B cell (primary cell): ENCODE data around the gene ZBTB47. TPM values are rescaled to one million over a fixed set of nuclear protein-coding genes. Genes with fewer than 3 reads are reported as not detected.

Experiments
- ATAC-seq: fragments of 200-7000 bp; cut with Tn5 transposase; one replicate; pipeline ENCODE4 v1.10.0; 2021; ENCODE audit warnings: low read depth, mild to moderate bottlenecking, moderate number of reproducible peaks, moderate library complexity
- CTCF ChIA-PET: fragments of 350-600 bp; sonication (Branson Sonifier 250); formaldehyde crosslinking; loops from one replicate; lab custom pipeline; 2021; ENCODE audit warnings: antibody characterized with exemption, inconsistent platforms; lab: Charles Lee
- POLR2A ChIA-PET: fragments of 350-600 bp; sonication (Branson Sonifier 250); formaldehyde crosslinking; loops from one replicate; lab custom pipeline; 2021; ENCODE audit warnings: antibody characterized with exemption; lab: Charles Lee
- DNase-seq: peaks from one replicate; pipeline ENCODE4 v3.0.0; 2013
- H2AFZ ChIP-seq: 2 replicates; pipeline ENCODE4 v1.6.1; 2012; ENCODE audit warnings: mild to moderate bottlenecking, low read depth, low read length; ENCODE audit not compliant: insufficient read depth, poor library complexity, severe bottlenecking
- H3K27ac ChIP-seq, 2 donors: 1 replicate in 1 of 2; 2 replicates in 1 of 2; pipeline ENCODE4 v1.5.1; 2012 to 2013; ENCODE audit warnings: low read length in 2 of 2, mild to moderate bottlenecking in 2 of 2, moderate library complexity in 1 of 2
- H3K27me3 ChIP-seq, 4 experiments: fragments of 200-600 bp in 1 of 4; sonication (generic) in 1 of 4; replicated peaks in 1 of 4; 1 replicate in 2 of 4; 2 replicates in 2 of 4; pipeline versions ENCODE4 v1.6.1 to v1.7.0; 2013 to 2016; ENCODE audit warnings: low read length in 3 of 4, mild to moderate bottlenecking in 2 of 4, mixed read lengths in 1 of 4, moderate library complexity in 1 of 4; ENCODE audit not compliant: insufficient read depth in 4 of 4, control insufficient read depth in 3 of 4; ENCODE audit errors: control extremely low read depth in 1 of 4
- H3K36me3 ChIP-seq, 2 experiments: replicated peaks in 1 of 2; 1 replicate in 1 of 2; 2 replicates in 1 of 2; pipeline versions ENCODE4 v1.6.1 to v1.7.1; 2013; ENCODE audit warnings: low read length in 1 of 2; ENCODE audit not compliant: insufficient read depth in 2 of 2, control insufficient read depth in 1 of 2; ENCODE audit errors: control extremely low read depth in 1 of 2, extremely low read depth in 1 of 2
- H3K4me1 ChIP-seq, 2 donors: fragments of 200-600 bp in 1 of 2; sonication (generic) in 1 of 2; 1 replicate in 1 of 2; 2 replicates in 1 of 2; pipeline versions ENCODE4 v1.5.1 to v1.6.1; 2013 to 2017; ENCODE audit warnings: low read length in 2 of 2; ENCODE audit not compliant: control insufficient read depth in 2 of 2, insufficient read depth in 2 of 2
- H3K4me2 ChIP-seq: replicated peaks from 2 replicates; pipeline ENCODE3; 2012; ENCODE audit warnings: mild to moderate bottlenecking, low read depth, low read length; ENCODE audit not compliant: poor library complexity, severe bottlenecking
- H3K4me3 ChIP-seq, 5 experiments: fragments of 200-600 bp in 1 of 5; sonication (generic) in 1 of 5; 1 replicate in 3 of 5; 2 replicates in 2 of 5; pipeline versions ENCODE4 v1.5.1 to v1.7.0; 2011 to 2016; ENCODE audit warnings: low read length in 4 of 5, mild to moderate bottlenecking in 4 of 5, low read depth in 2 of 5, control low read depth in 1 of 5, moderate library complexity in 1 of 5; ENCODE audit not compliant: insufficient read depth in 1 of 5; ENCODE audit errors: control extremely low read depth in 1 of 5, extremely low read depth in 1 of 5
- H3K79me2 ChIP-seq: fragments of 200-600 bp; sonication (generic); one replicate; pipeline ENCODE4 v1.6.0; 2016; ENCODE audit warnings: low read length; ENCODE audit not compliant: control insufficient read depth, insufficient read depth
- H3K9ac ChIP-seq: fragments of 200-600 bp; sonication (generic); 2 replicates; pipeline ENCODE4 v1.6.1; 2017; ENCODE audit warnings: mild to moderate bottlenecking, low read length, moderate library complexity
- H3K9me3 ChIP-seq, 3 donors: one replicate each; pipeline versions ENCODE4 v1.6.1 to v1.7.1; 2013; ENCODE audit warnings: low read length in 2 of 3; ENCODE audit not compliant: control insufficient read depth in 2 of 3, insufficient read depth in 1 of 3; ENCODE audit errors: control extremely low read depth in 1 of 3
- H4K20me1 ChIP-seq: 2 replicates; pipeline ENCODE4 v1.6.0; 2012; ENCODE audit warnings: mild to moderate bottlenecking, low read length; ENCODE audit not compliant: insufficient read depth, control insufficient read depth, poor library complexity, severe bottlenecking
- H3K27ac Mint-ChIP-seq: one replicate; pipeline ENCODE4 v1.8.0; 2021; ENCODE audit warnings: mixed read lengths
- H3K27me3 Mint-ChIP-seq: one replicate; pipeline ENCODE4 v1.8.0; 2021; ENCODE audit warnings: mixed read lengths
- H3K4me1 Mint-ChIP-seq: one replicate; pipeline ENCODE4 v1.8.0; 2021; ENCODE audit warnings: mixed read lengths
- H3K4me3 Mint-ChIP-seq: one replicate; pipeline ENCODE4 v1.8.0; 2021; ENCODE audit warnings: mixed read lengths
- H3K9me3 Mint-ChIP-seq: one replicate; pipeline ENCODE4 v1.8.0; 2022; ENCODE audit warnings: mixed read lengths; ENCODE audit not compliant: insufficient read depth
- CTCF ChIP-seq: fragments of 200-600 bp; IDR thresholded peaks from one replicate; pipeline ENCODE4 v1.8.0; 2022; ENCODE audit warnings: antibody characterized with exemption, mild to moderate bottlenecking
- EZH2 ChIP-seq: IDR thresholded peaks from 2 replicates; pipeline ENCODE4 v1.6.1; 2012; ENCODE audit warnings: borderline replicate concordance, low read depth, mild to moderate bottlenecking, moderate library complexity, low read length; ENCODE audit not compliant: insufficient read depth, poor library complexity, severe bottlenecking
- WGBS: methylation state at CpG from one replicate; pipeline ENCODE4 v1.1.5; 2013; ENCODE audit warnings: missing lambda C conversion rate; ENCODE audit not compliant: insufficient coverage; 5-methylcytosine and 5-hydroxymethylcytosine counted together
- intact Hi-C: fragments of 100-400 bp; cut with micrococcal nuclease; formaldehyde crosslinking; loops from one replicate; pipeline ENCODE4 v1.10.0; 2022
- polyA plus RNA-seq: library from polyadenylated mRNA; depleted of rRNA; stranded (reverse); fragments of >200 nt; gene quantifications from 2 replicates; pipeline ENCODE4 v1.2.3, GENCODE V29; 2012
- total RNA-seq, 2 donors: library from RNA; stranded (reverse); fragments of 120-200 nt in 1 of 2; gene quantifications; 1 replicate in 1 of 2; 2 replicates in 1 of 2; pipeline versions ENCODE4 v1.2.3 to v1.2.4, GENCODE V29; 2013 to 2022

ZBTB47 gene
- total and polyA plus RNA-seq, 2 donors (not counting 1 experiment from before 2014, with no cell fraction given), result 0.34 to 1.6 TPM

GRCh38 chr3:42697289-42698051, 44.0 kb downstream of the ZBTB47 start:
- H3K27ac ChIP-seq, result no peak overlapping the region
- H3K79me2 ChIP-seq, result no peaks in the 10 kb centered on the region
- POLR2A ChIA-PET, result no interaction called here
- peaks cover 0 to 13% (median 0%) of the 10 kb centered on the region in 4 experiments for H3K27me3 ChIP-seq
- no peak overlapping the region for H3K27ac Mint-ChIP-seq
- H3K4me3 ChIP-seq, result no peak overlapping the region
- H3K27me3 Mint-ChIP-seq, result peaks cover 4% of the 10 kb centered on the region
- H4K20me1 ChIP-seq, result no peaks in the 10 kb centered on the region
- no peaks in the 10 kb centered on the region for H3K36me3 ChIP-seq
- H3K9me3 ChIP-seq, result peaks cover 0 to 11% (median 0%) of the 10 kb centered on the region in 3 donors
- CTCF ChIA-PET, result interaction anchor here (1.4 kb wide), 1 partner anchor 11 kb away, joined by 4 read pairs; no protein-coding TSS in a partner anchor
- no peak for DNase-seq
- H3K4me1 ChIP-seq, result no peaks in the 10 kb centered on the region
- no peak for ATAC-seq
- 87% methylated on average over 18 of the region's 18 CpGs for WGBS
- H3K4me1 Mint-ChIP-seq, result no peaks in the 10 kb centered on the region
- no peak for TF ChIP-seq CTCF
- no peak for TF ChIP-seq EZH2
- H2AFZ ChIP-seq, result no peak overlapping the region
- H3K4me2 ChIP-seq, result no peak overlapping the region
- H3K9ac ChIP-seq, result no peak overlapping the region
- H3K4me3 Mint-ChIP-seq, result no peak overlapping the region
- no peaks in the 10 kb centered on the region for H3K9me3 Mint-ChIP-seq
- intact Hi-C loops, result no loop called here

- POLR2A ChIA-PET, result no interaction called here
- no peaks in the 10 kb centered on the region for H3K79me2 ChIP-seq
- intact Hi-C loops, result no loop called here
- CTCF ChIA-PET, result no interaction called here
- H3K4me1 ChIP-seq, result no peaks in the 10 kb centered on the region
- no peaks in the 10 kb centered on the region for H4K20me1 ChIP-seq
- no peak overlapping the region for H3K4me3 ChIP-seq
- H3K9me3 ChIP-seq, result peaks cover 0 to 15% (median 0%) of the 10 kb centered on the region in 3 donors
- H3K36me3 ChIP-seq, result no peaks in the 10 kb centered on the region
- Mint-ChIP-seq H3K27ac (no peak overlapping the region), H3K9me3 (no peaks in the 10 kb centered on the region), H3K4me1 (no peaks in the 10 kb centered on the region), H3K27me3 (peaks cover 4% of the 10 kb centered on the region), H3K4me3 (no peak overlapping the region)
- 94% methylated on average over 7 of the region's 7 CpGs for WGBS
- H3K27me3 ChIP-seq, result peaks cover 0 to 18% (median 0%) of the 10 kb centered on the region in 4 experiments
- no peak overlapping the region for H2AFZ ChIP-seq
- H3K27ac ChIP-seq, result no peak overlapping the region
- ATAC-seq (no peak), DNase-seq (no peak)
- H3K4me2 ChIP-seq, result no peak overlapping the region
- H3K9ac ChIP-seq, result no peak overlapping the region
- no peak for TF ChIP-seq EZH2
- TF ChIP-seq CTCF, result no peak
Measured at GRCh38 chr3:42698216-42698910, 44.9 kb downstream of the ZBTB47 start.
